SH-SY5Y (cell line): ENCODE measurements around the gene DDX20.

Experiments
- GATA2 ChIP-seq: IDR thresholded peaks from 2 replicates; pipeline ENCODE4 v1.6.1; 2011; ENCODE audit warnings: mild to moderate bottlenecking, low read depth, low read length
- GATA3 ChIP-seq: IDR thresholded peaks from 2 replicates; pipeline ENCODE4 v1.6.1; 2011; ENCODE audit warnings: low read depth, mild to moderate bottlenecking, low read length, moderate library complexity

Gene DDX20

GRCh38 chr1:111738133-111738435 lies 17.6 kb upstream of the DDX20 start:
- no peak for TF ChIP-seq GATA3
- TF ChIP-seq GATA2: no peak

GRCh38 chr1:111738436-111739193 lies 17.1 kb upstream of the DDX20 start:
- TF ChIP-seq GATA2: no peak
- TF ChIP-seq GATA3: no peak

- TF ChIP-seq GATA2: 0 out of 2 replicates have a peak, but pooled peaks have one; percentile 3
- TF ChIP-seq GATA3: no peak
Measured at GRCh38 chr1:111739194-111739924, 16.3 kb upstream of the DDX20 start, which contains the start of gene INKA2. INKA2 (minus strand) TSS chr1:111739395; CDS start chr1:111739242, 153 bp downstream.

GRCh38 chr1:111739925-111740765 lies 15.6 kb upstream of the DDX20 start:
- TF ChIP-seq GATA2: no peak

- TF ChIP-seq GATA2: no peak
- TF ChIP-seq GATA3: no peak
Measured at GRCh38 chr1:111742938-111743549, 12.7 kb upstream of the DDX20 start.

GRCh38 chr1:111743679-111744101 lies 12.0 kb upstream of the DDX20 start:
- TF ChIP-seq GATA2: no peak
- no peak for TF ChIP-seq GATA3

- no peak for TF ChIP-seq GATA3
- no peak for TF ChIP-seq GATA2
Measured at GRCh38 chr1:111745675-111746613, 9.8 kb upstream of the DDX20 start.

- TF ChIP-seq GATA2 (no peak), GATA3 (no peak)
Measured at GRCh38 chr1:111746614-111746999, 9.1 kb upstream of the DDX20 start.

- TF ChIP-seq GATA3 (no peak), GATA2 (no peak)
Measured at GRCh38 chr1:111747282-111747734, 8.4 kb upstream of the DDX20 start.

GRCh38 chr1:111747947-111748346 lies 7.8 kb upstream of the DDX20 start:
- no peak for TF ChIP-seq GATA3
- TF ChIP-seq GATA2: no peak

- TF ChIP-seq GATA2 (no peak), GATA3 (no peak)
Measured at GRCh38 chr1:111749628-111750027, 6.1 kb upstream of the DDX20 start.

- TF ChIP-seq GATA3 (no peak), GATA2 (no peak)
Measured at GRCh38 chr1:111750856-111751255, 4.8 kb upstream of the DDX20 start.
